Neutrophil (primary cell): ENCODE data around the gene RRAGA.

Source experiments
- H3K27ac ChIP-seq: fragments of 200-600 bp; sonication (generic); 2 replicates; pipeline ENCODE4 v1.5.1; 2016; ENCODE audit warnings: mild to moderate bottlenecking, moderate library complexity
- H3K27me3 ChIP-seq: fragments of 200-600 bp; sonication (generic); 2 replicates; pipeline ENCODE4 v1.6.0; 2016; ENCODE audit warnings: mild to moderate bottlenecking
- H3K36me3 ChIP-seq: fragments of 200-600 bp; sonication (generic); 2 replicates; pipeline ENCODE4 v1.5.1; 2017
- H3K4me1 ChIP-seq, 2 experiments: fragments of 200-600 bp in 1 of 2; sonication (generic) in 1 of 2; 1 replicate in 1 of 2; 2 replicates in 1 of 2; pipeline versions ENCODE4 v1.5.1 to v1.6.1; 2013 to 2016; ENCODE audit warnings: low read depth in 1 of 2, low read length in 1 of 2, mild to moderate bottlenecking in 1 of 2, moderate library complexity in 1 of 2; ENCODE audit not compliant: control insufficient read depth in 1 of 2, insufficient read depth in 1 of 2
- H3K4me3 ChIP-seq, 2 experiments: fragments of 200-600 bp in 1 of 2; sonication (generic) in 1 of 2; 1 replicate in 1 of 2; 2 replicates in 1 of 2; pipeline ENCODE4 v1.5.1; 2013 to 2016; ENCODE audit warnings: low read depth in 1 of 2, low read length in 1 of 2, mild to moderate bottlenecking in 1 of 2, moderate library complexity in 1 of 2
- H3K9me3 ChIP-seq: fragments of 200-600 bp; sonication (generic); 2 replicates; pipeline ENCODE4 v1.5.1; 2016
- TF ChIP-seq, protein P1 (sequence below): fragments of 200-600 bp; sonication (generic); IDR thresholded peaks from 2 replicates; pipeline ENCODE4 v1.5.1; 2016; ENCODE audit warnings: antibody characterized with exemption

RRAGA gene

DNA sequence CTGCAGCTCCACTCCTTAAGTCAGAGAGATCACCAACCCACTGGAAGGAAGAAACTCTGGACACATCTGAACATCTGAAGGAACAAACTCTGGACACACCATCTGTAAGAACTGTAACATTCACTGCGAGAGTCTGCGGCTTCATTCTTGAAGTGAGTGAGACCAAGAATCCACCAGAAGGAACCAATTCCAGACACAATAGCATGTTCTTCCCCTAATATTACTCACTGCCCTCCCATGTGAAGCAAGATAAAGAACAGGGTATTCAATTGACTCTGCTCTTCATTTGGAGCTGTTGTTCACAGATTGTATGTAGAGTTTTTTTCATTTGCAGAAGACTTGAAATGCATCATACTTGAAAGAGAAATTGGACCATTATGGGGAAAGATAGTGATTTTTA, 27.0 kb upstream of the RRAGA start:
- H3K27ac ChIP-seq, result no peak overlapping the region
- TF ChIP-seq, protein P1, sequence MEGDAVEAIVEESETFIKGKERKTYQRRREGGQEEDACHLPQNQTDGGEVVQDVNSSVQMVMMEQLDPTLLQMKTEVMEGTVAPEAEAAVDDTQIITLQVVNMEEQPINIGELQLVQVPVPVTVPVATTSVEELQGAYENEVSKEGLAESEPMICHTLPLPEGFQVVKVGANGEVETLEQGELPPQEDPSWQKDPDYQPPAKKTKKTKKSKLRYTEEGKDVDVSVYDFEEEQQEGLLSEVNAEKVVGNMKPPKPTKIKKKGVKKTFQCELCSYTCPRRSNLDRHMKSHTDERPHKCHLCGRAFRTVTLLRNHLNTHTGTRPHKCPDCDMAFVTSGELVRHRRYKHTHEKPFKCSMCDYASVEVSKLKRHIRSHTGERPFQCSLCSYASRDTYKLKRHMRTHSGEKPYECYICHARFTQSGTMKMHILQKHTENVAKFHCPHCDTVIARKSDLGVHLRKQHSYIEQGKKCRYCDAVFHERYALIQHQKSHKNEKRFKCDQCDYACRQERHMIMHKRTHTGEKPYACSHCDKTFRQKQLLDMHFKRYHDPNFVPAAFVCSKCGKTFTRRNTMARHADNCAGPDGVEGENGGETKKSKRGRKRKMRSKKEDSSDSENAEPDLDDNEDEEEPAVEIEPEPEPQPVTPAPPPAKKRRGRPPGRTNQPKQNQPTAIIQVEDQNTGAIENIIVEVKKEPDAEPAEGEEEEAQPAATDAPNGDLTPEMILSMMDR, result no peak
- H3K36me3 ChIP-seq, result no peaks in the 10 kb centered on the region
- no peaks in the 10 kb centered on the region for H3K9me3 ChIP-seq
- H3K27me3 ChIP-seq, result no peaks in the 10 kb centered on the region
- H3K4me1 ChIP-seq, result no peaks in the 10 kb centered on the region
- no peak overlapping the region for H3K4me3 ChIP-seq

DNA sequence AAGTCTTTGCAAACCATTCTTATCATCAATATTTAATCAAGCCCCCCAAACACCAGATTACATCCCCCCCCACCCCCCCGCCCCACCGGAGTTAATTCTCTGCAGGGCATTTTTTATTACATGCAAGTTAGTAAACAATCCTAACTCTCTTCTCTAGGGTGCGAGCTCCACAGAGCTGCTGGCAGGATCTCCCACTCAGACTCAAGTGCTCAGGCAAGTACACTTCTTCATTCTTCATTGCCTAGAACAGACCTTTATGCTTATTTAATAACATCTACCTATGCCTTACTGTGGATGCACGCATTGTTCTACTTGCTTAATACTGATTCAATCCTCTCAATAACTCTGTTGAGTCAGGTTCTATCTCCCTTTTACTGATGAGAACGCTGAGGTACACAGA, 26.1 kb upstream of the RRAGA start:
- H3K4me1 ChIP-seq, result no peaks in the 10 kb centered on the region
- TF ChIP-seq, protein P1, result no peak
- no peaks in the 10 kb centered on the region for H3K36me3 ChIP-seq
- no peak overlapping the region for H3K4me3 ChIP-seq
- no peaks in the 10 kb centered on the region for H3K27me3 ChIP-seq
- H3K9me3 ChIP-seq, result no peaks in the 10 kb centered on the region
- H3K27ac ChIP-seq, result no peak overlapping the region

DNA sequence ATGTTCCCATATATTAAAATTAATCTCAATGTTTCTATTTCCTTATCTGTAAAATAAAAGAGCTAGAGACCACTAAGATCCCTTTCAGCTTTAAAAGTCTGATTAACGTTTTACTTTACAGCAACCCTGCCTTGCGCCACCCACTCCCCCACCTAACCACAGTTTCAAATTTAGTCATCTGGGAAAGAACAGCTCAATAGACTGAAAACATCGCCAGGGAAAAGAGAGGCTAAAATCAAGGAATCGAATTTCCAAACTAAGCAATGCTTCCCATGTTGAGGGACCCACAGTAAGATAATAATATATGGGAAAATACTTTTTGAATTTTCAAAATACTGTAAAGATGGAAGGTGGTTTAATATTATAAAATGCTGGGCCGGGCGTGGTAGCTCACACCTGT, 22.9 kb upstream of the RRAGA start:
- H3K27me3 ChIP-seq, result peaks cover 6% of the 10 kb centered on the region
- TF ChIP-seq, protein P1, result no peak
- H3K4me1 ChIP-seq, result no peaks in the 10 kb centered on the region
- no peak overlapping the region for H3K4me3 ChIP-seq
- no peaks in the 10 kb centered on the region for H3K9me3 ChIP-seq
- no peak overlapping the region for H3K27ac ChIP-seq
- no peaks in the 10 kb centered on the region for H3K36me3 ChIP-seq

DNA sequence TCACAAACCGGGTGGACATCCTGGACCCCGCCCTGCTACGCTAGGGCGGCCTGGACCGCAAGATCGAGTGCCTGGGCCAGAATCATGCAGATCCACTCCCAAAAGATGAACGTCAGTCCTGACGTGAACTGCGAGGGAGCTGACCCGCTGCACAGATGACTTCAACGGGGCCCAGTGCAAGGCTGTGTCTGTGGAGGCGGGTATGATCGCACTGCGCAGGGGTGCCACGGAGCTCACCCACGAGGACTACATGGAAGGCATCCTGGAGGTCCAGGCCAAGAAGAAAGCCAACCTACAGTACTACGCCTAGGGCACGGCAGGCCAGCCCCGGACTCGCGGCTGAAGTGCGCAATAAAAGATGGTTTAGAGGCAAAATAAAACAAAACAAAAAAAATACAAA, 21.4 kb upstream of the RRAGA start:
- Histone ChIP-seq H3K36me3 (no peaks in the 10 kb centered on the region), H3K27me3 (peaks cover 6% of the 10 kb centered on the region), H3K4me1 (no peaks in the 10 kb centered on the region), H3K27ac (no peak overlapping the region), H3K4me3 (no peak overlapping the region), H3K9me3 (no peaks in the 10 kb centered on the region)
- TF ChIP-seq, protein P1, result no peak

DNA sequence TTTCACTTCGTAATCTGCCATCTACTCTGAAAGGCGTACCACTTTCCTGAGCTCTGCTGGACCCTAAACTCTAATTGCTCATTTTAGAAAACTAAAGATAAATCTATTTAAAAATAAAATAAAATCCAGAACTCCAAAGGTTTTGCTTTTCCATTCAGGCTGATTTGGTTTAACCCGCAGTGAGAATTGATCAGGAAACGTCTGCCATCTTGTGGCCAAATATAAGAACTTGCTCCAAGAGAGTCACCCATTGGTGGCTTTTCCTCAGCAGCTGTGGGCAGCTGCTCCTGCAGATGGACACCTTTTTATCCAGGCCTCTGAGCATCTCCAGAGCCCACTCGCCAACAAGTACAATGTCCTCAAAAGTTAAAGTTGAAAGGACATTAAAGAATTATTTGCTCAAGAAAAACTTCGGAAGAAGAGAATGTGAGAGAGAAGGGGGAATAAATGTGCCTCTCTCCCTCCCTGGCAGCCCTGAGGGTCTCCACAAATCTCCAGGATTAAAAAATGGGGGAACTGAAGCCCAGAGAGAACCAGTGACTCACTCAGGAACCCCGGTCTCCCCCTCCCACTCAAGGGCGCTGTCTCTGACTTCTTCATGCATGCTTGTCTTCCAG, 20.3 kb upstream of the RRAGA start:
- Histone ChIP-seq H3K27me3 (peaks cover 6% of the 10 kb centered on the region), H3K27ac (no peak overlapping the region), H3K4me1 (no peaks in the 10 kb centered on the region), H3K9me3 (no peaks in the 10 kb centered on the region), H3K4me3 (no peak overlapping the region), H3K36me3 (no peaks in the 10 kb centered on the region)
- TF ChIP-seq, protein P1, result no peak

DNA sequence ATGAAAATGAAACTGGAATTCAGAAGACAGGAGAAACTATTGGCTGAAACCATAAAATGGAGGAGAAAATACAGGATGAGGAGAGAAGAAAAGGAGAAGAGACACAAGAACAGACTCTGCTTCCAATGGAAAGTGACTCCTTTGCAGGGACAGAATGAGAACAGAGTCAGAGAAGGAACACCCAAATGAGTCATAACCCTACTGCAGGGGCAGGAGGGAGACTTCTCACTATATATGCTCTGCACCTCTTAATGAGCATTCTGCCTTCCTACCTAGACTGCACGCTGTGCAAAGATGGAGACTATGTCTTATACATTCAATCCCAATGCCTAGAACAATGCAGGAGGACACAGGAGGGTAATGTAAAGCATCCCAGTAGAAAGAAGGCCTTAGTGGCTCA, 18.3 kb upstream of the RRAGA start:
- Histone ChIP-seq H3K9me3 (no peaks in the 10 kb centered on the region), H3K27me3 (peaks cover 6% of the 10 kb centered on the region), H3K36me3 (no peaks in the 10 kb centered on the region), H3K4me3 (no peak overlapping the region), H3K4me1 (no peaks in the 10 kb centered on the region), H3K27ac (no peak overlapping the region)
- TF ChIP-seq, protein P1, result no peak
